GM12878 (cell line): ENCODE data around the gene CYBB. TPM values are rescaled to one million over a fixed set of nuclear protein-coding genes. Genes with fewer than 3 reads are reported as not detected.

ENCODE experiments used
- CEBPB ChIP-seq, 2 experiments: fragments of 150-350 bp in 1 of 2; IDR thresholded peaks; 2 replicates each; pipeline ENCODE4 v1.6.1; 2012 to 2014; ENCODE audit warnings: low read depth in 2 of 2, low read length in 2 of 2, borderline replicate concordance in 1 of 2, inconsistent platforms in 1 of 2
- CHD1 ChIP-seq: IDR thresholded peaks from 2 replicates; pipeline ENCODE4 v1.6.1; 2012; ENCODE audit warnings: low read depth, low read length, improper control_type of control experiment
- ESRRA ChIP-seq: IDR thresholded peaks from 2 replicates; pipeline ENCODE4 v1.6.1; 2012; ENCODE audit warnings: mild to moderate bottlenecking, low read length, improper control_type of control experiment
- FOS ChIP-seq: IDR thresholded peaks from 3 replicates; pipeline ENCODE4 v1.6.1; 2011; ENCODE audit warnings: borderline replicate concordance; ENCODE audit not compliant: insufficient read length; ENCODE audit errors: extremely low read depth
- IKZF1 ChIP-seq: fragments of 450-650 bp; conservative IDR thresholded peaks from 2 replicates; pipeline ENCODE4 v1.6.1; 2017; ENCODE audit warnings: antibody characterized with exemption, mild to moderate bottlenecking
- SIN3A ChIP-seq: IDR thresholded peaks from 2 replicates; pipeline ENCODE4 v1.6.1; 2012; ENCODE audit warnings: low read depth, low read length, improper control_type of control experiment
- SRF ChIP-seq, 2 experiments: IDR thresholded peaks; 2 replicates each; pipeline ENCODE4 v1.6.1; 2011; ENCODE audit warnings: low read depth in 2 of 2, low read length in 2 of 2, mild to moderate bottlenecking in 1 of 2, moderate library complexity in 1 of 2
- ZBTB11 ChIP-seq: fragments of 450-650 bp; formaldehyde crosslinking; IDR thresholded peaks from 2 replicates; pipeline ENCODE4 v1.5.0; 2022; ENCODE audit warnings: mild to moderate bottlenecking, missing genetic modification characterization
- ZBTB40 ChIP-seq: fragments of 450-650 bp; IDR thresholded peaks from 2 replicates; pipeline ENCODE4 v1.6.1; 2016; ENCODE audit warnings: mild to moderate bottlenecking, moderate library complexity, borderline replicate concordance
- polyA plus RNA-seq, 11 experiments: library from polyadenylated mRNA; depleted of rRNA in 4 of 11; unstranded in 6 of 11; stranded (reverse) in 5 of 11; fragments of >200 nt; fragmentation: Nextera tagmentation in 4 of 11; fragmentation: Illumina TruSeq in 1 of 11; extraction: Ambion mirVana in 4 of 11; extraction: Trizol in 1 of 11; gene quantifications; 1 replicate in 1 of 11; 2 replicates in 10 of 11; pipeline versions ENCODE4 v1.2.1 to v1.2.3, GENCODE V29; 2011 to 2016; ENCODE audit warnings: inconsistent platforms in 2 of 11, missing spikeins in 2 of 11, low read depth in 1 of 11
- total RNA-seq, 4 experiments: library from RNA; depleted of rRNA in 3 of 4; stranded (reverse); fragments of >200 nt in 3 of 4; fragmentation: Illumina TruSeq in 1 of 4; extraction: Trizol in 1 of 4; gene quantifications; 2 replicates each; pipeline versions ENCODE4 v1.2.1 to v1.2.3, GENCODE V29; 2013 to 2021
- TF ChIP-seq, protein P1 (sequence below): fragments of 150-350 bp; IDR thresholded peaks from 2 replicates; pipeline ENCODE4 v1.6.1; 2014; ENCODE audit warnings: mild to moderate bottlenecking, low read depth, low read length
- TF ChIP-seq, protein P2 (sequence below): fragments of 450-650 bp; IDR thresholded peaks from 2 replicates; pipeline ENCODE4 v1.6.1; 2017; ENCODE audit warnings: mild to moderate bottlenecking, moderate library complexity
- TF ChIP-seq, protein P3 (sequence below): IDR thresholded peaks from 2 replicates; pipeline ENCODE4 v1.6.1; 2011; ENCODE audit warnings: borderline replicate concordance, low read depth, mild to moderate bottlenecking, moderate library complexity, low read length; ENCODE audit not compliant: insufficient read depth, poor library complexity, severe bottlenecking

The CYBB gene
- total and polyA plus RNA-seq, 10 of the 15 experiments (the other 5 are each of a cell fraction or from before 2014, with no cell fraction given), result 6.2 to 73.9 (median 24.8) TPM

DNA sequence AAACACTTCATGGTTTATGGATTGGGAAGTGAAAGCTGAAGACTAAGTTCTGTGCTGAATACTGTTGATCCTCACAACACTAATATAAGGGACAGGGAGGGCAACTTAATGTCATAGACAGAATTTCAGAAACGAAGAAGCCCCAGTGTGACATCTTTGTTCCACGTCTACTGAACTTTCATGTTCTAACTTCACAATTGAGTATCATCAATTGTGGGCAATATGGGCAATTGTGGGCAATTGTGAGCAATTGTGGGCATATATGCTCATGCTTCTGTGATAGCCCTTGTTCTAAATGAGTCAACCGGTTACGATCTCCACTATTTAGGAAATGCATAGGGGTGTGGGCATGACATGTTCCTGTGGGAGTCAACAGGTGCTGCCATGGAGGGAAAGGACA lies 33.7 kb downstream of the CYBB start (continued):
- TF ChIP-seq, protein P1, sequence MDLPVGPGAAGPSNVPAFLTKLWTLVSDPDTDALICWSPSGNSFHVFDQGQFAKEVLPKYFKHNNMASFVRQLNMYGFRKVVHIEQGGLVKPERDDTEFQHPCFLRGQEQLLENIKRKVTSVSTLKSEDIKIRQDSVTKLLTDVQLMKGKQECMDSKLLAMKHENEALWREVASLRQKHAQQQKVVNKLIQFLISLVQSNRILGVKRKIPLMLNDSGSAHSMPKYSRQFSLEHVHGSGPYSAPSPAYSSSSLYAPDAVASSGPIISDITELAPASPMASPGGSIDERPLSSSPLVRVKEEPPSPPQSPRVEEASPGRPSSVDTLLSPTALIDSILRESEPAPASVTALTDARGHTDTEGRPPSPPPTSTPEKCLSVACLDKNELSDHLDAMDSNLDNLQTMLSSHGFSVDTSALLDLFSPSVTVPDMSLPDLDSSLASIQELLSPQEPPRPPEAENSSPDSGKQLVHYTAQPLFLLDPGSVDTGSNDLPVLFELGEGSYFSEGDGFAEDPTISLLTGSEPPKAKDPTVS, result no peak
- TF ChIP-seq FOS (no peak), ZBTB11 (CRISPR knock-in tag) (no peak), ESRRA (no peak), SRF (IDR thresholded peaks at IDR 0.05; ENCODE audit: low read depth in 2 of 2, low read length in 2 of 2) (no peak), IKZF1 (peak; percentile 25; the same call in 1 of the 2 replicates), CEBPB (IDR thresholded peaks at IDR 0.05; ENCODE audit: borderline replicate concordance in 1 of 2, low read depth in 2 of 2, low read length in 2 of 2) (no peak), SIN3A (no peak), CHD1 (no peak), ZBTB40 (no peak)
- TF ChIP-seq, protein P2, sequence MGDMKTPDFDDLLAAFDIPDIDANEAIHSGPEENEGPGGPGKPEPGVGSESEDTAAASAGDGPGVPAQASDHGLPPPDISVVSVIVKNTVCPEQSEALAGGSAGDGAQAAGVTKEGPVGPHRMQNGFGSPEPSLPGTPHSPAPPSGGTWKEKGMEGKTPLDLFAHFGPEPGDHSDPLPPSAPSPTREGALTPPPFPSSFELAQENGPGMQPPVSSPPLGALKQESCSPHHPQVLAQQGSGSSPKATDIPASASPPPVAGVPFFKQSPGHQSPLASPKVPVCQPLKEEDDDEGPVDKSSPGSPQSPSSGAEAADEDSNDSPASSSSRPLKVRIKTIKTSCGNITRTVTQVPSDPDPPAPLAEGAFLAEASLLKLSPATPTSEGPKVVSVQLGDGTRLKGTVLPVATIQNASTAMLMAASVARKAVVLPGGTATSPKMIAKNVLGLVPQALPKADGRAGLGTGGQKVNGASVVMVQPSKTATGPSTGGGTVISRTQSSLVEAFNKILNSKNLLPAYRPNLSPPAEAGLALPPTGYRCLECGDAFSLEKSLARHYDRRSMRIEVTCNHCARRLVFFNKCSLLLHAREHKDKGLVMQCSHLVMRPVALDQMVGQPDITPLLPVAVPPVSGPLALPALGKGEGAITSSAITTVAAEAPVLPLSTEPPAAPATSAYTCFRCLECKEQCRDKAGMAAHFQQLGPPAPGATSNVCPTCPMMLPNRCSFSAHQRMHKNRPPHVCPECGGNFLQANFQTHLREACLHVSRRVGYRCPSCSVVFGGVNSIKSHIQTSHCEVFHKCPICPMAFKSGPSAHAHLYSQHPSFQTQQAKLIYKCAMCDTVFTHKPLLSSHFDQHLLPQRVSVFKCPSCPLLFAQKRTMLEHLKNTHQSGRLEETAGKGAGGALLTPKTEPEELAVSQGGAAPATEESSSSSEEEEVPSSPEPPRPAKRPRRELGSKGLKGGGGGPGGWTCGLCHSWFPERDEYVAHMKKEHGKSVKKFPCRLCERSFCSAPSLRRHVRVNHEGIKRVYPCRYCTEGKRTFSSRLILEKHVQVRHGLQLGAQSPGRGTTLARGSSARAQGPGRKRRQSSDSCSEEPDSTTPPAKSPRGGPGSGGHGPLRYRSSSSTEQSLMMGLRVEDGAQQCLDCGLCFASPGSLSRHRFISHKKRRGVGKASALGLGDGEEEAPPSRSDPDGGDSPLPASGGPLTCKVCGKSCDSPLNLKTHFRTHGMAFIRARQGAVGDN, result no peak
- TF ChIP-seq, protein P3, sequence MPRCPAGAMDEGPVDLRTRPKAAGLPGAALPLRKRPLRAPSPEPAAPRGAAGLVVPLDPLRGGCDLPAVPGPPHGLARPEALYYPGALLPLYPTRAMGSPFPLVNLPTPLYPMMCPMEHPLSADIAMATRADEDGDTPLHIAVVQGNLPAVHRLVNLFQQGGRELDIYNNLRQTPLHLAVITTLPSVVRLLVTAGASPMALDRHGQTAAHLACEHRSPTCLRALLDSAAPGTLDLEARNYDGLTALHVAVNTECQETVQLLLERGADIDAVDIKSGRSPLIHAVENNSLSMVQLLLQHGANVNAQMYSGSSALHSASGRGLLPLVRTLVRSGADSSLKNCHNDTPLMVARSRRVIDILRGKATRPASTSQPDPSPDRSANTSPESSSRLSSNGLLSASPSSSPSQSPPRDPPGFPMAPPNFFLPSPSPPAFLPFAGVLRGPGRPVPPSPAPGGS, result peak; percentile 90
